ENCODE data around the gene PSMB3. TPM values are rescaled to one million over a fixed set of nuclear protein-coding genes. Genes with fewer than 3 reads are reported as not detected.

Gene PSMB3
- total RNA-seq, 1 donor from 2014 or later = 165 TPM

DNA sequence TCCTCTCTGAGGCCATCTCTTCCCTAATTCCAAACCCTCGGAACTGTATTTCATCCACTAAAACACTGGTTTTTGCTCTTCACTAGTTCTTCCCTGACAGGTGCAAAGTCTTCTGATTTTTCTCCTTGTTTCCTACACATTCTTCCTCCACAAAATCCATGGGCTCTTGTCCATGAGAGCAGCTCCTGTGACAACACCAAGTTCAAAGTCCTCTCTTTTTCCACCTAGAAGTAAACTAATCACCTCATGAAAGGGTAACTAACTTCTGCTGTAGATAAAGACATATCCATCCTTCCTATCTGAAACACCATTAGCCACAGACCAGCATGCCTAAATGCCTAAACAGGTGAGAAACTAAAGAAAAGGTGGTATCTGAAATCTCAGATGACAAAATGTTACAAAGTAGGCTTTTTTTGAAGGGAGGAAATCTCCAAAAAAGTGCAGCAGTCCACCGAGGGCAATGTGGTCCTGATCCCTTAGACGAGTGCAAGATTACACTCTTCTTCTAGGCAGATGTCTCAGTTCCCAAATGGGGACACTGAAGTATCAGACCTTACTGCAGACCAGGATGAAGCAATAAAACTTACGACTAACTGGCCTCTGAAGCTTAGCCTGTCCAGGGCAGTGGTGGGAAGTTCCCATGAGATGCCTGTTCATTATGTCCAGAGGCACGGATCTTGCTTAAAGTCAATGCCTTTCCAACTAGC, 44.1 kb downstream of the PSMB3 start:
- DNase-seq (ENCODE audit: low read depth) = no peak

- DNase-seq (ENCODE audit: low read depth) = no peak
Observed at GRCh38 chr17:38797158-38797490, 44.6 kb downstream of the PSMB3 start.

DNA sequence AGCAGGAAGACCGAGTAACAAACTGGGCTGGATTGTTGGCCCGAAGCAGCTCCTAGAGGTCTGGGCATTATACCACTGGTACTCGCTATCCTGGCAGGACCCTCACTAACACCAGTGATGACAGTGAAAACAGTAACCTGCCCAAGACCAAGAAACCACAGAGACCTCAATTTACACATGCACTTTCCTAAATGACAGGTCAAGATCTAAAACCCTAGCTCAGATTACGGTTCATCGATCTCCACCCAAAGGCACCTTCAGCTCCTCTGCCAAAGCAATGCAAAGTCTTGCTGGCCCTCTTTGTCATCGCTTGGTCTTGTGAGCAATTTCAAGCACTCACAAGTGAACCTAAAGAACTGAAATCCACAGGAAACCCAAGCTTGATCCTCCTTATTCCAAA, 45.3 kb downstream of the PSMB3 start:
- DNase-seq (ENCODE audit: low read depth) = no peak

- peak; percentile 63 for DNase-seq (ENCODE audit: low read depth)
Observed at GRCh38 chr17:38798614-38799500, 46.3 kb downstream of the PSMB3 start.

GRCh38 chr17:38799501-38800236, 47.1 kb downstream of the PSMB3 start, which contains the start of gene PIP4K2B:
PIP4K2B (minus strand) TSS chr17:38799556; CDS start chr17:38799424, 132 bp downstream.
- peak; percentile 99 for DNase-seq (ENCODE audit: low read depth)

GRCh38 chr17:38800237-38800760, 47.8 kb downstream of the PSMB3 start:
- DNase-seq (ENCODE audit: low read depth) = no peak

DNA sequence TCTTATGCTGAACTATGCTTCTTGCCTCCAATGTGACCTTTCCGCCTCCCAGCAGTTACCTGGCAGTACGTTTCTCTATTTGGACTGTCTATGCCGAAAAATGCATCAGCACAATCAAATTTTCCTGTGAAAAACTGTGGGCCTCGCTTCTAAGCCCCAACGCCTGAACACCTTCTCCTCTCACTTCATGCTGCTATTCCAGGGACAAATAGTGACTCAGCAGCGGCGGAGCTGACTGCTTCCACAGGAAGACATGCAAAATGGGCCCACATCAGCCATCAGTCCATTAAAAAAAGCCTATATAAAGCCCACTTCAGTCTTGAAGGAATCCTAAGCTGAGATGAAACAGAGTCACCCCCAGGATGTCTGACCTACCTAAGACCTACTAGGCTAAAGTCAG, 57.3 kb downstream of the PSMB3 start:
- DNase-seq (ENCODE audit: low read depth) = no peak

Small RNA genes within 50 kb of the gene (microRNA-seq; reads per million reads assigned to microRNA genes)
- gene MIR4726 = 0.65 reads per million

Other genes with a start within 250 kb of the PSMB3 start
- gene SRCIN1, start 146.8 kb upstream of the PSMB3 start, total RNA-seq = 0.08 TPM in 1 of 2 replicates, not detected in the other
- 0.94 and 1.2 TPM in 2 replicates for gene EPOP, start 77.8 kb upstream of the PSMB3 start, total RNA-seq
- gene MLLT6, start 47.5 kb upstream of the PSMB3 start, total RNA-seq = 42.7 and 54.6 TPM in 2 replicates
- 3.7 and 6.2 TPM in 2 replicates for gene CISD3, start 22.4 kb upstream of the PSMB3 start, total RNA-seq
- gene PCGF2, start 4.4 kb upstream of the PSMB3 start, total RNA-seq = 2.0 and 2.3 TPM in 2 replicates
- gene PIP4K2B, start 46.8 kb downstream of the PSMB3 start, total RNA-seq = 74.4 and 89.7 TPM in 2 replicates
- gene CWC25, start 72.6 kb downstream of the PSMB3 start, total RNA-seq = 10.8 and 11.3 TPM in 2 replicates
- gene RPL23, start 101.0 kb downstream of the PSMB3 start, total RNA-seq = 758 and 872 TPM in 2 replicates
- gene LASP1, start 117.3 kb downstream of the PSMB3 start, total RNA-seq = 86.8 and 89.9 TPM in 2 replicates
- not detected in 2 replicates for gene FBXO47, start 214.7 kb downstream of the PSMB3 start, total RNA-seq